ENCODE data around the gene MYL9.

MYL9 gene

DNA sequence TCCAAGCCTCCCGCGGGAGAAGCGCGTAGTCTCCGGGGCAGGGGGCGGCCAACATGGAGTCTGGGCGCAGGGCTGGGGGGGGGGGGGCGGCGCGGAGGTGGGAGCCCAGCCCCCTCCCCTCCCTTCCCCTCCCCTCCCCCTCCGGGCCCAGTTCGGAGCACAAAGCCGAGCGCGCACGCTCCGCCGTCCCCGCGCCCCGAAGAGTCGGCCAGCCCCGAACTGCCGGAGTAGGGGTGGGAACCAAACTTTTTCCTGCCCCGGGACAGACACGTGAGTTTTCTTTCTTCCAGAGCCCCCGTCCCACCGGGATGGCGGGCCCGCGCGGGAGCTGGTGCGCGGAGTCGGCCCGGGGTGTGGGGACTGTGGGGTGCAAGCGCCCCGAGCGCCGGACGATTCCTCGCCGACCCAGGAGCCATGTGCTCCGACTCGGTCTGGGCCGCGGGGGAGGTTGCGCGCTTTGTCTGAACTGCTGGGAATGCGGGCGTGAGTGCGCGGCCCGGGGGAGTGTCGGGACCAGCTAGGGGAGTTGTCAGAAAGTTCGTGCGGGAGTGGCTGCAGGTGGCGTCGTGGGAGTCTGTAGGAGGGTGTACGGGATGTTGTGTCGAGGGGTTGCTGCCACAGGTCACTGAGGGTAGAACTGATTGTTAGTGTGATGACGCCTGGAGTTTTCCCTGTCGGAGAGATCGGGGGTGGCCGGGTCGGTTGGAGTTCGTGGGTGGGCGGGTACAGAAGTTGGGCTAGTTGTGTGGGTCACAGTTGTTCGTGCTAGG lies 33.2 kb downstream of the MYL9 start:
- CTCF ChIA-PET, result interaction anchor here (0.5 to 7.8 kb wide), 5 partner anchors 16 to 30 kb away, joined by 3 to 48 read pairs (median 4); partner anchors contain the start of gene RAB5IF
- DNase-seq (ENCODE audit: low read depth, low spot score), result no peak
- TF ChIP-seq, protein P1, sequence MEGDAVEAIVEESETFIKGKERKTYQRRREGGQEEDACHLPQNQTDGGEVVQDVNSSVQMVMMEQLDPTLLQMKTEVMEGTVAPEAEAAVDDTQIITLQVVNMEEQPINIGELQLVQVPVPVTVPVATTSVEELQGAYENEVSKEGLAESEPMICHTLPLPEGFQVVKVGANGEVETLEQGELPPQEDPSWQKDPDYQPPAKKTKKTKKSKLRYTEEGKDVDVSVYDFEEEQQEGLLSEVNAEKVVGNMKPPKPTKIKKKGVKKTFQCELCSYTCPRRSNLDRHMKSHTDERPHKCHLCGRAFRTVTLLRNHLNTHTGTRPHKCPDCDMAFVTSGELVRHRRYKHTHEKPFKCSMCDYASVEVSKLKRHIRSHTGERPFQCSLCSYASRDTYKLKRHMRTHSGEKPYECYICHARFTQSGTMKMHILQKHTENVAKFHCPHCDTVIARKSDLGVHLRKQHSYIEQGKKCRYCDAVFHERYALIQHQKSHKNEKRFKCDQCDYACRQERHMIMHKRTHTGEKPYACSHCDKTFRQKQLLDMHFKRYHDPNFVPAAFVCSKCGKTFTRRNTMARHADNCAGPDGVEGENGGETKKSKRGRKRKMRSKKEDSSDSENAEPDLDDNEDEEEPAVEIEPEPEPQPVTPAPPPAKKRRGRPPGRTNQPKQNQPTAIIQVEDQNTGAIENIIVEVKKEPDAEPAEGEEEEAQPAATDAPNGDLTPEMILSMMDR (IDR thresholded peaks at IDR 0.05; ENCODE audit: insufficient read depth, low read length, missing control alignments), result no peak

DNA sequence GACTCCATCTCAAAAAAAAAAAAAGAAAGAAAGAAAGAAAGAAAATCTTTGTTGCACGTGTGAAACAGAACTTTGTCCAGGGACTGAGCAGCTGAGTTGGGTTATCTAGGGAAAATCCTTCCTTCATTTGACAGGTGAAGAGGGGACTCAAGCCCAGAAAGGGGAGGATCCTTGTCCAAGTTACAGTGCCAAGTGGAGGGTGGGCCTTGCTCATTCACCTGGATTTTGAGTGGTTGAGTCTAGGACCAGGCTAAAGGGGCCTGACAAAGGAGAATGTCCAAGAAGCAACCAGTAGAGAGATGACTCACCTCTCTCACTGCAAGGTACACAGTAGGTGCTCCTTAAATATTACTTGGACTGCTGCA lies 34.7 kb downstream of the MYL9 start:
- ChIA-PET POLR2A (no interaction called here), CTCF (interaction anchor here (0.8 to 1.7 kb wide), 5 partner anchors 14 to 29 kb away, joined by 3 to 5 read pairs (median 4); partner anchors contain the start of gene RAB5IF)
- H3K4me3 ChIP-seq (ENCODE audit: low read depth, low read length), result no peak overlapping the region
- TF ChIP-seq, protein P1 (IDR thresholded peaks at IDR 0.05; ENCODE audit: insufficient read depth, low read length, missing control alignments), result no peak
- no peak for DNase-seq (ENCODE audit: low read depth, low spot score)

More for the DNA sequence above, 33.2 kb downstream of the MYL9 start:
- peak overlapping the region; percentile 70 for H3K4me3 ChIP-seq (ENCODE audit: low read depth, low read length)
- POLR2A ChIA-PET, result interaction anchor here (0.6 to 0.8 kb wide), 2 partner anchors 13 to 17 kb away, joined by 4 read pairs; no protein-coding TSS in a partner anchor

DNA sequence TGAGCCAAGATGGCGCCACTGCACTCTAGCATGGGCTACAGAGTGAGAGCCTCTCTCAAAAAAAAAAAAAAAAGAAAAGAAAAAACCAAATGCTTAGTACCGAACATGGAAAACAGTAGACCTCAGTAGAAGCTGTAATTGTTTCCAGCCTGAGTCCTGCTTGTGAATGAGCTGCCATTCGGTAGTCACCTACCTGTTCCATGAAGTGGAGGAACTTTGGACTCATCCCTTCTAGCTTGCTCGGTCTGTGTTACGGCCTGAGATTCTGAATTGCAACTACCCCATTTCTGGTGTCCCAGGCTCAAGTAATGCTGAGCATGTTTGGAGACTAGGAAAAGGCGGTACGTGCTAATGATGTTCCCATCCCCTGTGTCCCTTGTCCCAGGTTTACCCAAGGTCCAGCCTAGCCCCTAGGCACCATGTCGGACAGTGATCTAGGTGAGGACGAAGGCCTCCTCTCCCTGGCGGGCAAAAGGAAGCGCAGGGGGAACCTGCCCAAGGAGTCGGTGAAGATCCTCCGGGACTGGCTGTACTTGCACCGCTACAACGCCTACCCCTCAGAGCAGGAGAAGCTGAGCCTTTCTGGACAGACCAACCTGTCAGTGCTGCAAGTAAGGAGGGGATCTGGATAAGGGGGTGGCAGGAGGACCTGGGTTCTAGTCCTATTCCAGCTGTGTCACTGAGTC lies 37.2 kb downstream of the MYL9 start:
- DNase-seq (ENCODE audit: low read depth, low spot score), result no peak
- POLR2A ChIA-PET, result no interaction called here
- CTCF ChIA-PET, result interaction anchor here (1.0 to 1.9 kb wide), 3 partner anchors 11 to 28 kb away, joined by 3 to 10 read pairs (median 4); partner anchors contain the start of gene RAB5IF
- no peak overlapping the region for H3K4me3 ChIP-seq (ENCODE audit: low read depth, low read length)
- TF ChIP-seq, protein P1 (IDR thresholded peaks at IDR 0.05; ENCODE audit: insufficient read depth, low read length, missing control alignments), result no peak

DNA sequence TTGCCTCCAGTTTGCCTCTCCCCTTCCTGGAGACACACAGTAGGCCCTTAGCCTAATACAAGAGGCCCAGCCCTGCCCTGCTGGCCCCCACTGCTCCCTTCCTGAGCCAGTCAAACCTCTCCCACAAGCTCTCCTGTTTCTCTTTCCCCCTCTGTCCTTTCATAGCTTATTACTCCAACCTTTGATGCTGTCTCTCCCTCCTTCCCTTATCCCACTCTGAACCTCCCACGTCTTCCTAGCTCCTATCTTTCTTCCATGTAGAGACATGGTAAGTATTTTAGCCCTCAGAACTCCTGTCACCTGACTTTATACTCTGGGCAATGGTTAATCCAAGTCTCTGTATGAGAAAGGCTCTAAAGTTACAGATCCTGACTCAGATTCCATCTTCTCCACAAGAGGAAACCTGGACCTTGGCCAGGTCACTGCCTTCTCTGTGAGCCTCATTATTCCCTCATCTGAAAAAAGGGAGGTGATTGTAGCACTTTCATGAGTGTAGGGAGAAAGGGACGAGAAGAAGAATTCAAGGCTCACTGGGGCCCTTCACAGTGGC lies 38.8 kb downstream of the MYL9 start:
- CTCF ChIA-PET, result interaction anchor here (1.1 to 1.2 kb wide), 2 partner anchors 8 to 25 kb away, joined by 3 to 6 read pairs; partner anchors contain the start of gene RAB5IF
- DNase-seq (ENCODE audit: low read depth, low spot score), result no peak
- no peak overlapping the region for H3K4me3 ChIP-seq (ENCODE audit: low read depth, low read length)
- POLR2A ChIA-PET, result interaction anchor here (0.5 kb wide), 1 partner anchor 8 kb away, joined by 4 read pairs; no protein-coding TSS in a partner anchor
- TF ChIP-seq, protein P1 (IDR thresholded peaks at IDR 0.05; ENCODE audit: insufficient read depth, low read length, missing control alignments), result no peak

DNA sequence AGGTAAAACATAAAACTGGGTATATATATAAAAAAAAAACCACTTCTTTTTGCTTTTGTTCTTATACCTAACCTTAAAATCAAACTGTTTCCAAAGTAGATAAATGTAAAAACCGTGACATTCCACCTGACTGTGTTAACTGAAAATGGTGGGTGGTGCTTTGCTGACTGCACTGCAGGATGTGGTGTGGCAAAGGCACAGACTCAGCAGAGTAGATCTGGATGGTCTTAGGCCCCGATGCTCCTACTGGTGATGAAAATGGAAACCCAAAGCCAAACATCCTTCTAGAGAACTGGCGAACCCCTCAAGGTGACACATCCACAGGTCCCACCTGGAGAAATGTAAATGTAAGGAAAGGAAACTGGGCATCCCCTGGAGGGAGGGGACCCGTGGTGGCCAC lies 41.0 kb downstream of the MYL9 start:
- DNase-seq (ENCODE audit: low read depth, low spot score), result no peak
- CTCF ChIA-PET, result no interaction called here
- POLR2A ChIA-PET, result no interaction called here
- TF ChIP-seq, protein P1 (IDR thresholded peaks at IDR 0.05; ENCODE audit: insufficient read depth, low read length, missing control alignments), result no peak
- no peak overlapping the region for H3K4me3 ChIP-seq (ENCODE audit: low read depth, low read length)

DNA sequence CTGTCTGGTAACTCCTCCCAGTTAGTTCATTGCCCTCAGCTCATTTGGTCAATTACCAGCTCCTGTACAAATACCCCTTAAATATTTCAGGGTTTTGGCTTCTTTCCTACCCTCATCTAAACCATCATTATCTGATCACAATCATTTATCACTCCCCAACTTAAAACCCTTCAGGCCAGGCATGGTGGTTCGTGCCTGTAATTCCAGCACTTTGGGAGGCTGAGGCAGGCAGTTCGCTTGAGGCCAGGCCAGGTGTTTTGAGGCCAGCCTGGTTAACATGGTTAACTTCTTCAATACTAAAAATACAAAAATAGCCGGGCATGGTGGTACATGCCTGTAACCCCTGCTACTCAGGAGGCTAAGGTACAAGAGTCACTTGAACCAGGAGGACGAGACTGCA lies 41.5 kb downstream of the MYL9 start:
- CTCF ChIA-PET, result no interaction called here
- TF ChIP-seq, protein P1 (IDR thresholded peaks at IDR 0.05; ENCODE audit: insufficient read depth, low read length, missing control alignments), result no peak
- POLR2A ChIA-PET, result no interaction called here
- no peak overlapping the region for H3K4me3 ChIP-seq (ENCODE audit: low read depth, low read length)
- DNase-seq (ENCODE audit: low read depth, low spot score), result no peak

Data from AG04449 (cell line).